Fibroblast of lung (primary cell): ENCODE results near the gene MFSD6L. TPM values are rescaled to one million over a fixed set of nuclear protein-coding genes. Genes with fewer than 3 reads are reported as not detected.

Source experiments
- DNase-seq, 2 donors: peaks; one replicate each; pipeline versions ENCODE4 v3.0.0 to v3.0.0-alpha.2; 2010; ENCODE audit warnings: low read depth in 2 of 2
- H2AFZ ChIP-seq: 2 replicates; pipeline ENCODE4 v1.5.1; 2012; ENCODE audit warnings: low read length, control low read depth, inconsistent platforms
- H3K27ac ChIP-seq: 2 replicates; pipeline ENCODE4 v1.5.1; 2011; ENCODE audit warnings: low read length, control low read depth; ENCODE audit not compliant: insufficient read depth
- H3K27me3 ChIP-seq: 2 replicates; pipeline ENCODE4 v1.5.1; 2011; ENCODE audit warnings: mild to moderate bottlenecking, low read length; ENCODE audit not compliant: control insufficient read depth, insufficient read depth
- H3K36me3 ChIP-seq: 2 replicates; pipeline ENCODE4 v1.5.1; 2011; ENCODE audit warnings: low read length; ENCODE audit not compliant: control insufficient read depth, insufficient read depth
- H3K4me1 ChIP-seq: 2 replicates; pipeline ENCODE4 v1.5.1; 2011; ENCODE audit warnings: low read length; ENCODE audit not compliant: control insufficient read depth, insufficient read depth; ENCODE audit errors: extremely low read depth
- H3K4me2 ChIP-seq: 2 replicates; pipeline ENCODE4 v1.5.1; 2011; ENCODE audit warnings: low read length, control low read depth; ENCODE audit not compliant: insufficient read depth; ENCODE audit errors: extremely low read depth
- H3K4me3 ChIP-seq, 4 experiments: fragments of 200-600 bp in 1 of 4; sonication (generic) in 1 of 4; replicated peaks in 1 of 4; 2 replicates each; pipeline ENCODE4 v1.5.1; 2011 to 2016; ENCODE audit warnings: low read length in 4 of 4, low read depth in 3 of 4, mild to moderate bottlenecking in 3 of 4, control low read depth in 2 of 4, inconsistent platforms in 1 of 4, mixed read lengths in 1 of 4; ENCODE audit not compliant: insufficient read depth in 1 of 4; ENCODE audit errors: control extremely low read depth in 1 of 4
- H3K79me2 ChIP-seq: 2 replicates; pipeline ENCODE4 v1.5.1; 2012; ENCODE audit warnings: mild to moderate bottlenecking, low read length, inconsistent platforms; ENCODE audit not compliant: control insufficient read depth, insufficient read depth
- H3K9ac ChIP-seq: 2 replicates; pipeline ENCODE4 v1.5.1; 2011; ENCODE audit warnings: mild to moderate bottlenecking, low read length, control low read depth; ENCODE audit not compliant: insufficient read depth
- H3K9me3 ChIP-seq: 2 replicates; pipeline ENCODE4 v1.5.1; 2012; ENCODE audit warnings: low read depth, low read length; ENCODE audit not compliant: control insufficient read depth, insufficient read depth
- H4K20me1 ChIP-seq: 2 replicates; pipeline ENCODE4 v1.5.1; 2011; ENCODE audit warnings: low read length; ENCODE audit not compliant: control insufficient read depth, insufficient read depth; ENCODE audit errors: extremely low read depth
- EZH2 ChIP-seq: IDR thresholded peaks from 2 replicates; pipeline ENCODE4 v1.5.1; 2012; ENCODE audit warnings: low read length, control low read depth, mild to moderate bottlenecking; ENCODE audit errors: missing control alignments
- polyA plus RNA-seq, 2 donors: library from polyadenylated mRNA; depleted of rRNA in 1 of 2; stranded (reverse) in 1 of 2; unstranded in 1 of 2; fragments of >200 nt; gene quantifications; 2 replicates each; pipeline ENCODE4 v1.2.1, GENCODE V29; 2011 to 2012; ENCODE audit warnings: missing spikeins in 1 of 2
- total RNA-seq: library from RNA; depleted of rRNA; stranded (reverse); fragments of >200 nt; gene quantifications from 2 replicates; pipeline ENCODE4 v1.2.1, GENCODE V29; 2014
- TF ChIP-seq, protein P1 (sequence below), 2 donors: IDR thresholded peaks in 1 of 2; conservative IDR thresholded peaks in 1 of 2; 1 replicate in 1 of 2; 2 replicates in 1 of 2; pipeline ENCODE4 v1.5.1; 2011 to 2012; ENCODE audit warnings: low read length in 2 of 2, control low read depth in 1 of 2, inconsistent platforms in 1 of 2, low read depth in 1 of 2, mild to moderate bottlenecking in 1 of 2

Gene MFSD6L
- total and polyA plus RNA-seq, 2 donors (not counting 1 experiment from before 2014, with no cell fraction given): not detected

DNA sequence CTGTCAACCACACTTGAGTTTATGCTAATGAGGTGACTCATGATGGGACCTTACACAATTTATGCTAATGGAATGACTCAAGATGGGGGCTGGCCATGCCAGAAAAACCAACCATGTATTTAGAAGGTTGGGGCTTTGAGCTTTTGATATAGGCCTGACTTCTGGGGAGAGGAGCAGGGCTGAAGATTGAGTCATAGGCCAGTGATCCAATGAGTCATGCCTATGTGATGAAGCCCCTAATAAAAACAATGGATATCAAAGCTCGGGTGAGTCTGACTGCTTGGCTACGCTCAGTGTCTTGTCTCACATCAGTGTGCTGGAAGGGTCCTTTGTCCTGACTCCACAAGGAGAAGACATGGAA lies 7.3 kb downstream of the MFSD6L start:
- no peak overlapping the region for H3K27ac ChIP-seq
- no peaks in the 10 kb centered on the region for H3K36me3 ChIP-seq
- TF ChIP-seq, protein P1, sequence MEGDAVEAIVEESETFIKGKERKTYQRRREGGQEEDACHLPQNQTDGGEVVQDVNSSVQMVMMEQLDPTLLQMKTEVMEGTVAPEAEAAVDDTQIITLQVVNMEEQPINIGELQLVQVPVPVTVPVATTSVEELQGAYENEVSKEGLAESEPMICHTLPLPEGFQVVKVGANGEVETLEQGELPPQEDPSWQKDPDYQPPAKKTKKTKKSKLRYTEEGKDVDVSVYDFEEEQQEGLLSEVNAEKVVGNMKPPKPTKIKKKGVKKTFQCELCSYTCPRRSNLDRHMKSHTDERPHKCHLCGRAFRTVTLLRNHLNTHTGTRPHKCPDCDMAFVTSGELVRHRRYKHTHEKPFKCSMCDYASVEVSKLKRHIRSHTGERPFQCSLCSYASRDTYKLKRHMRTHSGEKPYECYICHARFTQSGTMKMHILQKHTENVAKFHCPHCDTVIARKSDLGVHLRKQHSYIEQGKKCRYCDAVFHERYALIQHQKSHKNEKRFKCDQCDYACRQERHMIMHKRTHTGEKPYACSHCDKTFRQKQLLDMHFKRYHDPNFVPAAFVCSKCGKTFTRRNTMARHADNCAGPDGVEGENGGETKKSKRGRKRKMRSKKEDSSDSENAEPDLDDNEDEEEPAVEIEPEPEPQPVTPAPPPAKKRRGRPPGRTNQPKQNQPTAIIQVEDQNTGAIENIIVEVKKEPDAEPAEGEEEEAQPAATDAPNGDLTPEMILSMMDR (conservative IDR thresholded peaks at IDR 0.05 in 1 of 2, IDR thresholded peaks at IDR 0.05 in 1 of 2; ENCODE audit: low read depth in 1 of 2, low read length in 2 of 2): no peak
- no peak for TF ChIP-seq EZH2
- no peaks in the 10 kb centered on the region for H3K27me3 ChIP-seq
- no peak overlapping the region for H3K4me2 ChIP-seq
- no peaks in the 10 kb centered on the region for H3K9me3 ChIP-seq
- no peaks in the 10 kb centered on the region for H3K4me1 ChIP-seq
- H3K4me3 ChIP-seq: no peak overlapping the region
- no peaks in the 10 kb centered on the region for H4K20me1 ChIP-seq
- no peak overlapping the region for H3K9ac ChIP-seq
- no peak overlapping the region for H2AFZ ChIP-seq
- no peaks in the 10 kb centered on the region for H3K79me2 ChIP-seq
- DNase-seq: peak; percentile 49 to 86

DNA sequence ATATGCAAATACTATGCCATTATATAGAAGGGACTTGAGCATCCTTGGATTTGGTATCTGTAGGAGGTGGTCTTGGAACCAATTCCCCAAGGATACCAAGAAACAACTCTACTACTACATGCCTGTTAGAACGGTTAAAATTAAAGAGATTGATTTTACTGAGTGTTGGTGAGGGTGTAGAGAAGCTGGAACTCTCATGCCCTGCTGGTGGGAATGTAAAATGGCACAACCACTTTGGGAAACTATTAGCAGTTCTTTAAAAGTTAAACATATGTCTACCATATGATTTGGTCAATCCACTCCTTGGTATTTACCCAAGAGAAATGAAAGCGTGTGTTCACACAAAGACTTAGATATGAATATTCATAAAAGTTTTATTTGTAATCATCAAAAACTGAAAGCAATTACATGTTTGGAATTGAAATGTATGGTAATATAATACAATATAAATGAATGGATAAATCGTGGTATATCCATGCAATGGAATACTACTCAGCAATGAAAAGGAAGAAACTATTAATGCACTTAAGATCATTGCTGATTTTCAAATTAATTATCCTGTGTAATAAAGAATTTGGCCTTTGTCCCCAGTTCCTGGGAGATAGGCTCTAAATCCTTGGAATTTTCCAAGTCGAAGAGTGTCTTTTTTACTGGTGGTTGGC lies 7.8 kb downstream of the MFSD6L start:
- no peaks in the 10 kb centered on the region for H3K4me1 ChIP-seq
- no peak overlapping the region for H2AFZ ChIP-seq
- H3K27ac ChIP-seq: no peak overlapping the region

DNA sequence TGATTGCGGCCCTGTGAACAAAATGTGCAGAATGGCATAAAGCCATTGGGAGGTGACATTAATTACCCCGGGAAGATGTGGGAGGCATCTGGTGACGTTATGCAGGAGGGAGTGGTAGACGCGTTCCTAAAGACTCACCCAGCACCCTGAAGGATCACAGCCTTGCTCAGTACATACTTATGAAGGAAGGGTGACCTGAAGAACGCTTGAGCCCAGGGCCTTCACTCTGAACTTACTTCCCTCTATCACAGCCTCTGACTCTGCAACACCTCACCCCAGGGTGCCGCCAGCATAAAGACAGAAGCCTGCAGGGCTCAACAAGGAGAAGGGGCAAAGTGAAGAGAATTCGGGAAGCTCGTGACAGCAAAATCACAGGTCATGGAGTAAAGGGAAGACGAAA lies 9.4 kb downstream of the MFSD6L start:
- no peak overlapping the region for H3K4me3 ChIP-seq
- TF ChIP-seq, protein P1 (conservative IDR thresholded peaks at IDR 0.05 in 1 of 2, IDR thresholded peaks at IDR 0.05 in 1 of 2; ENCODE audit: low read depth in 1 of 2, low read length in 2 of 2): no peak
- TF ChIP-seq EZH2: no peak
- H2AFZ ChIP-seq: no peak overlapping the region
- H3K36me3 ChIP-seq: no peaks in the 10 kb centered on the region
- no peak overlapping the region for H3K9ac ChIP-seq
- H3K9me3 ChIP-seq: no peaks in the 10 kb centered on the region
- no peaks in the 10 kb centered on the region for H4K20me1 ChIP-seq
- H3K79me2 ChIP-seq: no peaks in the 10 kb centered on the region
- H3K27me3 ChIP-seq: no peaks in the 10 kb centered on the region
- H3K27ac ChIP-seq: no peak overlapping the region
- H3K4me1 ChIP-seq: no peaks in the 10 kb centered on the region
- no peak for DNase-seq
- no peak overlapping the region for H3K4me2 ChIP-seq

More for the DNA sequence above, 7.8 kb downstream of the MFSD6L start:
- no peak for DNase-seq
- no peak overlapping the region for H3K4me2 ChIP-seq
- no peaks in the 10 kb centered on the region for H3K79me2 ChIP-seq
- no peak overlapping the region for H3K9ac ChIP-seq
- H3K9me3 ChIP-seq: no peaks in the 10 kb centered on the region
- no peaks in the 10 kb centered on the region for H3K27me3 ChIP-seq
- no peak for TF ChIP-seq EZH2
- TF ChIP-seq, protein P1 (conservative IDR thresholded peaks at IDR 0.05 in 1 of 2, IDR thresholded peaks at IDR 0.05 in 1 of 2; ENCODE audit: low read depth in 1 of 2, low read length in 2 of 2): peak in 1 of 2 donors; percentile 11
- no peak overlapping the region for H3K4me3 ChIP-seq
- no peaks in the 10 kb centered on the region for H4K20me1 ChIP-seq
- H3K36me3 ChIP-seq: no peaks in the 10 kb centered on the region
